ENCODE data around the gene ACER3. TPM values are rescaled to one million over a fixed set of nuclear protein-coding genes. Genes with fewer than 3 reads are reported as not detected.
"Not testable (repeated sequence)": the region's sequence is repeated elsewhere in the genome, so short reads cannot be mapped to it uniquely, and the experiment has no call there.

Gene ACER3
- total RNA-seq, 1 donor from 2014 or later, result 11.8 TPM

GRCh38 chr11:76946223-76946622 is 85.5 kb downstream of the ACER3 start:
- peaks cover 18% of the 10 kb centered on the region for H3K36me3 Mint-ChIP-seq (ENCODE audit: low read depth)
- POLR2A ChIA-PET, result no interaction called here
- H3K27me3 Mint-ChIP-seq, result no peaks in the 10 kb centered on the region
- TF ChIP-seq CTCF (IDR thresholded peaks at IDR 0.05), result no peak
- intact Hi-C loops (cut with micrococcal nuclease), result no loop called here
- H3K27ac Mint-ChIP-seq, result no peak overlapping the region
- ATAC-seq (ENCODE audit: low read depth) (no peak), DNase-seq (no peak)
- H3K4me1 Mint-ChIP-seq, result no peaks in the 10 kb centered on the region
- H3K4me3 Mint-ChIP-seq, result no peak overlapping the region
- CTCF ChIA-PET, result no interaction called here
- H3K9me3 Mint-ChIP-seq, result peaks cover 31% of the 10 kb centered on the region

GRCh38 chr11:76947190-76947589 is 86.5 kb downstream of the ACER3 start:
- POLR2A ChIA-PET, result no interaction called here
- CTCF ChIA-PET, result interaction anchor here (0.7 kb wide), 1 partner anchor 138 kb away, joined by 3 read pairs; no protein-coding TSS in a partner anchor
- no peaks in the 10 kb centered on the region for H3K27me3 Mint-ChIP-seq
- no peak for TF ChIP-seq CTCF (IDR thresholded peaks at IDR 0.05)
- no peak overlapping the region for H3K4me3 Mint-ChIP-seq
- no peak for DNase-seq
- no peak for ATAC-seq (ENCODE audit: low read depth)
- peaks cover 18% of the 10 kb centered on the region for H3K36me3 Mint-ChIP-seq (ENCODE audit: low read depth)
- no peaks in the 10 kb centered on the region for H3K4me1 Mint-ChIP-seq
- peaks cover 30% of the 10 kb centered on the region for H3K9me3 Mint-ChIP-seq
- intact Hi-C loops (cut with micrococcal nuclease), result no loop called here
- H3K27ac Mint-ChIP-seq, result no peak overlapping the region

- DNase-seq, result no peak
- H3K4me3 Mint-ChIP-seq, result no peak overlapping the region
- no peak overlapping the region for H3K27ac Mint-ChIP-seq
- peaks cover 17% of the 10 kb centered on the region for H3K36me3 Mint-ChIP-seq (ENCODE audit: low read depth)
- TF ChIP-seq CTCF (IDR thresholded peaks at IDR 0.05), result no peak
- intact Hi-C loops (cut with micrococcal nuclease), result no loop called here
- CTCF ChIA-PET, result interaction anchor here (0.7 kb wide), 1 partner anchor 139 kb away, joined by 3 read pairs; no protein-coding TSS in a partner anchor
- H3K9me3 Mint-ChIP-seq, result peaks cover 25% of the 10 kb centered on the region
- no peaks in the 10 kb centered on the region for H3K4me1 Mint-ChIP-seq
- no peaks in the 10 kb centered on the region for H3K27me3 Mint-ChIP-seq
- no peak for ATAC-seq (ENCODE audit: low read depth)
- POLR2A ChIA-PET, result no interaction called here
Observed at GRCh38 chr11:76947800-76948199, 87.1 kb downstream of the ACER3 start.

- intact Hi-C loops (cut with micrococcal nuclease), result no loop called here
- ATAC-seq (ENCODE audit: low read depth) (no peak), DNase-seq (no peak)
- CTCF ChIA-PET, result no interaction called here
- POLR2A ChIA-PET, result no interaction called here
- Mint-ChIP-seq H3K27ac (no peak overlapping the region), H3K36me3 (ENCODE audit: low read depth) (peaks cover 8% of the 10 kb centered on the region), H3K4me3 (no peak overlapping the region), H3K4me1 (no peaks in the 10 kb centered on the region), H3K9me3 (no peaks in the 10 kb centered on the region), H3K27me3 (no peaks in the 10 kb centered on the region)
- no peak for TF ChIP-seq CTCF (IDR thresholded peaks at IDR 0.05)
Observed at GRCh38 chr11:76955459-76956114, 94.9 kb downstream of the ACER3 start.

GRCh38 chr11:76962583-76963416 is 102.1 kb downstream of the ACER3 start:
- no peak overlapping the region for H3K4me3 Mint-ChIP-seq
- no peak for TF ChIP-seq CTCF (IDR thresholded peaks at IDR 0.05)

GRCh38 chr11:76963417-76964168 is 102.9 kb downstream of the ACER3 start:
- H3K4me1 Mint-ChIP-seq; intact Hi-C loops (cut with micrococcal nuclease); H3K27ac Mint-ChIP-seq; H3K27me3 Mint-ChIP-seq; H3K9me3 Mint-ChIP-seq; H3K4me3 Mint-ChIP-seq; ATAC-seq (ENCODE audit: low read depth); POLR2A ChIA-PET; CTCF ChIA-PET; DNase-seq: not testable (repeated sequence)
- H3K36me3 Mint-ChIP-seq (ENCODE audit: low read depth), result peaks cover 20% of the 10 kb centered on the region

More at GRCh38 chr11:76962583-76963416, 102.1 kb downstream of the ACER3 start:
- ATAC-seq (ENCODE audit: low read depth) (no peak), DNase-seq (no peak)
- POLR2A ChIA-PET, result no interaction called here
- Mint-ChIP-seq H3K27me3 (peaks cover 2% of the 10 kb centered on the region), H3K36me3 (ENCODE audit: low read depth) (peaks cover 20% of the 10 kb centered on the region), H3K27ac (no peak overlapping the region), H3K4me1 (no peaks in the 10 kb centered on the region), H3K9me3 (peaks cover 3% of the 10 kb centered on the region)
- CTCF ChIA-PET, result no interaction called here
- intact Hi-C loops (cut with micrococcal nuclease), result no loop called here

Data from activated B cell treated with CpG ODN at 0.5 μM for 24 hours (primary cell).